Mucosa of descending colon (tissue), 3 donors: ENCODE measurements around the gene HIVEP1. TPM values are rescaled to one million over a fixed set of nuclear protein-coding genes. Genes with fewer than 3 reads are reported as not detected.
A peak's percentile ranks its signal among the peaks of the same experiment; 100 is the strongest.

Experiments used
- ATAC-seq: fragments of 200-7000 bp; cut with Tn5 transposase; one replicate; pipeline ENCODE4 v1.9.1; 2020; ENCODE audit warnings: mild to moderate bottlenecking, moderate library complexity
- DNase-seq, 3 donors: peaks; one replicate each; pipeline ENCODE4 v3.0.0-alpha.2; 2020
- H3K36me3 ChIP-seq: fragments of 200-600 bp; one replicate; pipeline ENCODE4 v1.8.0; 2021; ENCODE audit warnings: low read depth, mild to moderate bottlenecking
- H3K4me1 ChIP-seq: fragments of 200-600 bp; one replicate; pipeline ENCODE4 v1.8.0; 2021; ENCODE audit warnings: low read depth, mild to moderate bottlenecking
- H3K4me3 ChIP-seq: fragments of 200-600 bp; one replicate; pipeline ENCODE4 v1.8.0; 2021; ENCODE audit warnings: mild to moderate bottlenecking
- H3K9me3 ChIP-seq: fragments of 200-600 bp; one replicate; pipeline ENCODE4 v1.8.0; 2021; ENCODE audit warnings: mild to moderate bottlenecking
- CTCF ChIP-seq: fragments of 200-600 bp; IDR thresholded peaks from one replicate; pipeline ENCODE4 v1.8.0; 2022; ENCODE audit warnings: antibody characterized with exemption, mild to moderate bottlenecking
- intact Hi-C, 2 donors: fragments of 100-400 bp; cut with DNase I in 1 of 2; cut with micrococcal nuclease in 1 of 2; formaldehyde crosslinking; loops; one replicate each; pipeline versions ENCODE4 v1.11.0 to v1.11.1; 2022; cut with DNase I, micrococcal nuclease
- long read RNA-seq, 2 donors: library from polyadenylated mRNA; unstranded; transcript quantifications; one replicate each; pipeline ENCODE4 v2.0.0, GENCODE V29; 2019 to 2021
- total RNA-seq, 3 donors: library from RNA; stranded (reverse); fragmentation: NEBNext Ultra II Directional in 2 of 3; extraction: Animal tissue kit (Norgen Biotek cat#: 25700) in 2 of 3; gene quantifications; one replicate each; pipeline versions ENCODE4 v1.2.1 to v1.2.4, GENCODE V29; 2021 to 2023
- donor health status: DM: no; HTN: no; CAD: no; lungs with moderate emphysema.
- donor health status: DM: no; HTN: no; CAD: no.
- donor health status: DM: no; HTN: yes; CAD: no.

Gene HIVEP1
- total RNA-seq: 10 to 100 TPM; 27.6 to 37.3 (median 35.8) TPM
- long read RNA-seq, donor 1, partial matches to known transcripts: 3 of 8 reads
- long read RNA-seq, donor 1, other reads (novel, unspliced or antisense): 4 of 8 reads
- long read RNA-seq, donor 2, partial matches to known transcripts: 0 of 4 reads
- long read RNA-seq, donor 2, other reads (novel, unspliced or antisense): 1 of 4 reads

- peaks cover 19% of the 10 kb centered on the region for H3K4me1 ChIP-seq
- DNase-seq (peak; percentile 38 to 71 (median 67)), ATAC-seq (no peak)
- no peaks in the 10 kb centered on the region for H3K36me3 ChIP-seq
- no peak for TF ChIP-seq CTCF
- no peaks in the 10 kb centered on the region for H3K9me3 ChIP-seq
- H3K4me3 ChIP-seq: peak within 1 kb of the TSS; percentile 60
- intact Hi-C loops: no loop called here
Observed at GRCh38 chr6:12012038-12012557, at the start of gene HIVEP1. Gene HIVEP1 (plus strand): TSS chr6:12012312. CDS start chr6:12015629, 3,317 bp downstream.

- DNase-seq (no peak), ATAC-seq (no peak)
- H3K4me3 ChIP-seq: no peak overlapping the region
- intact Hi-C loops: no loop called here
- H3K4me1 ChIP-seq: no peaks in the 10 kb centered on the region
- no peaks in the 10 kb centered on the region for H3K36me3 ChIP-seq
- H3K9me3 ChIP-seq: no peaks in the 10 kb centered on the region
- no peak for TF ChIP-seq CTCF
Observed at GRCh38 chr6:11963756-11964500, 48.2 kb upstream of the HIVEP1 start.

- Histone ChIP-seq H3K4me3 (no peak overlapping the region), H3K36me3 (no peaks in the 10 kb centered on the region), H3K4me1 (no peaks in the 10 kb centered on the region), H3K9me3 (no peaks in the 10 kb centered on the region)
- DNase-seq (no peak), ATAC-seq (no peak)
- intact Hi-C loops: no loop called here
- TF ChIP-seq CTCF: no peak
Observed at GRCh38 chr6:11964729-11965335, 47.3 kb upstream of the HIVEP1 start.

- DNase-seq (no peak), ATAC-seq (no peak)
- Histone ChIP-seq H3K4me3 (no peak overlapping the region), H3K36me3 (no peaks in the 10 kb centered on the region), H3K4me1 (no peaks in the 10 kb centered on the region), H3K9me3 (no peaks in the 10 kb centered on the region)
- intact Hi-C loops: no loop called here
- no peak for TF ChIP-seq CTCF
Observed at GRCh38 chr6:11965499-11965898, 46.6 kb upstream of the HIVEP1 start.

- no peak for ATAC-seq
- intact Hi-C loops: no loop called here
- DNase-seq: no peak
- TF ChIP-seq CTCF: no peak
- H3K4me1 ChIP-seq: no peaks in the 10 kb centered on the region
- no peaks in the 10 kb centered on the region for H3K36me3 ChIP-seq
- H3K4me3 ChIP-seq: no peak overlapping the region
- H3K9me3 ChIP-seq: no peaks in the 10 kb centered on the region
Observed at GRCh38 chr6:11968241-11968806, 43.8 kb upstream of the HIVEP1 start.
